Activated CD4-positive, CD25-positive, alpha-beta regulatory T cell treated with anti-CD3 and anti-CD28 coated beads, Interleukin-2, amount 50 U/mL, for 72 hours (primary cell): Measurements from ENCODE around the gene EHMT2.

Experiments
- DNase-seq: peaks from one replicate; pipeline ENCODE4 v3.0.0; 2021

The EHMT2 gene

GRCh38 chr6:31837369-31838113 is 60.0 kb downstream of the EHMT2 start:
- no peak for DNase-seq

- no peak for DNase-seq
Measured at GRCh38 chr6:31836474-31837368, 60.8 kb downstream of the EHMT2 start.

GRCh38 chr6:31836047-31836473 is 61.4 kb downstream of the EHMT2 start:
- no peak for DNase-seq

- peak; percentile 81 for DNase-seq
Measured at GRCh38 chr6:31834367-31835250, 62.9 kb downstream of the EHMT2 start.

- no peak for DNase-seq
Measured at GRCh38 chr6:31831350-31832215, 65.9 kb downstream of the EHMT2 start.

- DNase-seq = no peak
Measured at GRCh38 chr6:31830886-31831335, 66.6 kb downstream of the EHMT2 start.
